HepG2 (cell line): ENCODE results near the gene TMCC1. TPM values are rescaled to one million over a fixed set of nuclear protein-coding genes. Genes with fewer than 3 reads are reported as not detected.
A peak's percentile ranks its signal among the peaks of the same experiment; 100 is the strongest.

Experiments
- ATAC-seq: fragments of 200-7000 bp; cut with Tn5 transposase; 3 replicates; pipeline ENCODE4 v1.9.1; 2020; ENCODE audit warnings: mild to moderate bottlenecking, moderate library complexity
- BruUV-seq: library from RNA; stranded (reverse); fragments of 400-500 nt; replicated peaks from 2 replicates; lab custom pipeline; 2021; lab: Mats Ljungman, UMichigan
- CTCF ChIA-PET: fragments of 300-600 bp; formaldehyde crosslinking; extraction: SDS; loops from one replicate; lab custom pipeline; 2021; ENCODE audit warnings: low total read pairs, inconsistent platforms, low intra/inter-chr PET ratio; lab: Yijun Ruan, JAX
- POLR2A ChIA-PET: fragments of 350-600 bp; sonication (Branson Sonifier 250); formaldehyde crosslinking; loops from one replicate; lab custom pipeline; 2020; ENCODE audit warnings: antibody characterized with exemption, inconsistent platforms; lab: Yijun Ruan, JAX
- DNase-seq: peaks from one replicate; pipeline ENCODE4 v3.0.0-alpha.2; 2015; ENCODE audit warnings: low spot score
- FAIRE-seq: peaks from 3 replicates; lab custom pipeline; 2011; peaks lifted over from hg19 to GRCh38; lab: Jason Lieb, UNC
- H2AFZ ChIP-seq: one replicate; pipeline ENCODE4 v1.6.1; 2011; ENCODE audit warnings: low read length, inconsistent platforms
- H3K27ac ChIP-seq: fragments of 300-600 bp; 3 replicates; pipeline ENCODE4 v1.8.0; 2011; ENCODE audit warnings: mixed run types, mild to moderate bottlenecking, mixed read lengths, low read length, inconsistent platforms; ENCODE audit not compliant: insufficient read depth; ENCODE audit errors: extremely low read length
- H3K27me3 ChIP-seq, 2 experiments: fragments of 200-600 bp in 1 of 2; 2 replicates in 1 of 2; 3 replicates in 1 of 2; pipeline versions ENCODE4 v1.6.0 to v1.8.0; 2011; ENCODE audit warnings: low read length in 2 of 2, mild to moderate bottlenecking in 2 of 2, moderate library complexity in 2 of 2, inconsistent platforms in 1 of 2; ENCODE audit not compliant: insufficient read depth in 2 of 2, control insufficient read depth in 1 of 2
- H3K36me3 ChIP-seq, 2 experiments: fragments of 200-600 bp in 1 of 2; replicated peaks in 1 of 2; 2 replicates in 1 of 2; 3 replicates in 1 of 2; pipeline versions ENCODE4 v1.5.1 to v1.8.0; 2011; ENCODE audit warnings: low read length in 2 of 2, inconsistent platforms in 1 of 2; ENCODE audit not compliant: insufficient read depth in 2 of 2, control insufficient read depth in 1 of 2
- H3K4me1 ChIP-seq: 2 replicates; pipeline ENCODE4 v1.5.1; 2012; ENCODE audit warnings: low read length, inconsistent platforms; ENCODE audit not compliant: insufficient read depth
- H3K4me2 ChIP-seq: 2 replicates; pipeline ENCODE4 v1.6.0; 2011; ENCODE audit warnings: low read depth, low read length, inconsistent platforms
- H3K4me3 ChIP-seq, 3 experiments: fragments of 200-600 bp in 1 of 3; sonication (generic), shearing (Covaris generic) in 1 of 3; replicated peaks in 1 of 3; 2 replicates each; pipeline ENCODE4 v1.5.1; 2011 to 2016; ENCODE audit warnings: low read length in 3 of 3, inconsistent platforms in 2 of 3, low read depth in 2 of 3, mild to moderate bottlenecking in 2 of 3, control low read depth in 1 of 3, mixed read lengths in 1 of 3; ENCODE audit not compliant: insufficient read depth in 1 of 3
- H3K79me2 ChIP-seq: one replicate; pipeline ENCODE4 v1.6.1; 2011; ENCODE audit warnings: low read length, inconsistent platforms; ENCODE audit not compliant: insufficient read depth
- H3K9ac ChIP-seq: 2 replicates; pipeline ENCODE4 v1.6.0; 2011; ENCODE audit warnings: mild to moderate bottlenecking, low read depth, low read length, inconsistent platforms; ENCODE audit not compliant: insufficient read depth
- H3K9me3 ChIP-seq: 2 replicates; pipeline ENCODE4 v1.5.1; 2012; ENCODE audit warnings: mild to moderate bottlenecking, low read length
- H4K20me1 ChIP-seq: 2 replicates; pipeline ENCODE4 v1.6.0; 2011; ENCODE audit warnings: inconsistent platforms, mild to moderate bottlenecking, low read length, moderate library complexity; ENCODE audit not compliant: insufficient read depth
- CAMTA2 ChIP-seq: sonication (generic); formaldehyde crosslinking; IDR thresholded peaks from 2 replicates; pipeline ENCODE4 v1.4.0; 2020; ENCODE audit warnings: mild to moderate bottlenecking, missing genetic modification reagents, borderline replicate concordance
- CEBPB ChIP-seq: IDR thresholded peaks from 2 replicates; pipeline ENCODE4 v1.6.1; 2011; ENCODE audit warnings: low read depth, low read length, improper control_type of control experiment, borderline replicate concordance
- FOSL2 ChIP-seq: sonication (generic); formaldehyde crosslinking; IDR thresholded peaks from 2 replicates; pipeline ENCODE4 v1.4.0; 2020; ENCODE audit warnings: missing genetic modification reagents
- HDAC2 ChIP-seq: sonication (generic); formaldehyde crosslinking; IDR thresholded peaks from 2 replicates; pipeline ENCODE4 v1.4.0; 2020; ENCODE audit warnings: missing genetic modification reagents
- JUNB ChIP-seq: sonication (generic); formaldehyde crosslinking; IDR thresholded peaks from 2 replicates; pipeline ENCODE4 v1.8.0; 2022; ENCODE audit warnings: missing genetic modification reagents, mild to moderate bottlenecking, borderline replicate concordance
- KMT2A ChIP-seq: sonication (generic); formaldehyde crosslinking; IDR thresholded peaks from 2 replicates; pipeline ENCODE4 v1.4.0; 2020; ENCODE audit warnings: missing genetic modification reagents
- MATR3 ChIP-seq: sonication (generic); formaldehyde crosslinking; IDR thresholded peaks from 2 replicates; pipeline ENCODE4 v1.4.0; 2020; ENCODE audit warnings: missing genetic modification reagents
- MIER3 ChIP-seq: IDR thresholded peaks from 2 replicates; pipeline ENCODE4 v1.6.1; 2016; ENCODE audit warnings: missing compliant biosample characterization, borderline replicate concordance
- ZBTB42 ChIP-seq: sonication (generic); formaldehyde crosslinking; IDR thresholded peaks from 2 replicates; pipeline ENCODE4 v1.5.0; 2020; ENCODE audit warnings: mild to moderate bottlenecking, missing genetic modification reagents
- ZNF256 ChIP-seq: sonication (generic); formaldehyde crosslinking; conservative IDR thresholded peaks from 2 replicates; pipeline ENCODE4 v1.4.0; 2020; ENCODE audit warnings: missing genetic modification reagents
- ZNF34 ChIP-seq: sonication (generic); formaldehyde crosslinking; IDR thresholded peaks from 2 replicates; pipeline ENCODE4 v1.4.0; 2020; ENCODE audit warnings: mild to moderate bottlenecking, missing genetic modification reagents, borderline replicate concordance
- ZSCAN9 ChIP-seq: IDR thresholded peaks from 2 replicates; pipeline ENCODE4 v1.6.1; 2016; ENCODE audit warnings: borderline replicate concordance
- WGBS: methylation state at CpG from one replicate; pipeline ENCODE4 v1.1.6; 2017; ENCODE audit warnings: low lambda C conversion rate; 5-methylcytosine and 5-hydroxymethylcytosine counted together
- in situ Hi-C: cut with HindIII; loops from 2 replicates; pipeline ENCODE4 v1.10.0; 2017; ENCODE audit warnings: low pct_unique_long_range_greater_than_20kb; ENCODE audit not compliant: extremely low pct_ligation_motif_present
- intact Hi-C: fragments of 100-400 bp; cut with micrococcal nuclease; formaldehyde crosslinking; loops from one replicate; pipeline ENCODE4 v1.10.0; 2022; ENCODE audit not compliant: unreplicated experiment
- polyA plus RNA-seq, 8 experiments: library from polyadenylated mRNA; depleted of rRNA in 3 of 8; stranded (reverse) in 7 of 8; unstranded in 1 of 8; fragments of >200 nt; fragmentation: Illumina TruSeq in 4 of 8; extraction: Trizol in 4 of 8; gene quantifications; 2 replicates each; pipeline versions ENCODE4 v1.2.1 to v1.2.3, GENCODE V29; 2011 to 2016; ENCODE audit warnings: low read depth in 4 of 8, missing spikeins in 1 of 8, mixed read lengths in 1 of 8; ENCODE audit not compliant: insufficient read depth in 1 of 8
- total RNA-seq, 5 experiments: library from RNA; depleted of rRNA; stranded (reverse); fragments of >200 nt; fragmentation: Illumina TruSeq; extraction: Trizol; gene quantifications; 2 replicates each; pipeline ENCODE4 v1.2.3, GENCODE V29; 2016; ENCODE audit warnings: low read depth in 1 of 5
- TF ChIP-seq, protein P1 (sequence below): sonication (generic); formaldehyde crosslinking; IDR thresholded peaks from 2 replicates; pipeline ENCODE4 v1.4.0; 2020; ENCODE audit warnings: missing genetic modification reagents
- TF ChIP-seq, protein P2 (sequence below): sonication (generic); formaldehyde crosslinking; IDR thresholded peaks from 2 replicates; pipeline ENCODE4 v1.8.0; 2022; ENCODE audit warnings: mild to moderate bottlenecking, missing genetic modification reagents

TMCC1 gene
- total and polyA plus RNA-seq, 2 of the 13 experiments (the other 11 are each of a cell fraction or from before 2014, with no cell fraction given) = 12.1 to 264 TPM

DNA sequence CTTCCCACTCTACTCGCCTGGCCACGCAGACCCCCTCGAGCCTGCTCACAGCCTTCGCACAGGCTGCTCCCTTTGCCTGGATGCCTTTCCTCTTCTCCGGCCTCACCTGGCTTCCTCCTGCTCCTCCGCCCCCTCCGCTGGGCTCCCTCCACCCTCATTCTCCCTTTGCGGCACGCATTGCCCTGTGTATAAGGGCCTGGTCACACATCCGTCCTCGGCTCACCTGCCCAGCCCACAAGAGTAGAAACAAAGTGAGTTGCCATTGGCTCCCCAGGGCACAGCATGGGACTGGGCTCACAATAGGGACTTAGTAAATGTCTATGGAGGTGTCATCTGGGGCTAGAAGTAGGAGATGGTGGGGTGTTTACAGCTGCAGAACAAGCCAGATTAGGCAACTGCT, 291.2 kb downstream of the TMCC1 start:
- H2AFZ ChIP-seq = no peak overlapping the region
- TF ChIP-seq ZSCAN9 (no peak), CEBPB (no peak), HDAC2 (no peak), MIER3 (CRISPR knock-in tag) (no peak), MATR3 (CRISPR knock-in tag) (no peak), CAMTA2 (CRISPR knock-in tag) (no peak), FOSL2 (no peak), ZNF34 (CRISPR knock-in tag) (no peak), JUNB (CRISPR knock-in tag) (no peak), ZBTB42 (CRISPR knock-in tag) (no peak), ZNF256 (CRISPR knock-in tag) (no peak), KMT2A (no peak)
- TF ChIP-seq, protein P1, sequence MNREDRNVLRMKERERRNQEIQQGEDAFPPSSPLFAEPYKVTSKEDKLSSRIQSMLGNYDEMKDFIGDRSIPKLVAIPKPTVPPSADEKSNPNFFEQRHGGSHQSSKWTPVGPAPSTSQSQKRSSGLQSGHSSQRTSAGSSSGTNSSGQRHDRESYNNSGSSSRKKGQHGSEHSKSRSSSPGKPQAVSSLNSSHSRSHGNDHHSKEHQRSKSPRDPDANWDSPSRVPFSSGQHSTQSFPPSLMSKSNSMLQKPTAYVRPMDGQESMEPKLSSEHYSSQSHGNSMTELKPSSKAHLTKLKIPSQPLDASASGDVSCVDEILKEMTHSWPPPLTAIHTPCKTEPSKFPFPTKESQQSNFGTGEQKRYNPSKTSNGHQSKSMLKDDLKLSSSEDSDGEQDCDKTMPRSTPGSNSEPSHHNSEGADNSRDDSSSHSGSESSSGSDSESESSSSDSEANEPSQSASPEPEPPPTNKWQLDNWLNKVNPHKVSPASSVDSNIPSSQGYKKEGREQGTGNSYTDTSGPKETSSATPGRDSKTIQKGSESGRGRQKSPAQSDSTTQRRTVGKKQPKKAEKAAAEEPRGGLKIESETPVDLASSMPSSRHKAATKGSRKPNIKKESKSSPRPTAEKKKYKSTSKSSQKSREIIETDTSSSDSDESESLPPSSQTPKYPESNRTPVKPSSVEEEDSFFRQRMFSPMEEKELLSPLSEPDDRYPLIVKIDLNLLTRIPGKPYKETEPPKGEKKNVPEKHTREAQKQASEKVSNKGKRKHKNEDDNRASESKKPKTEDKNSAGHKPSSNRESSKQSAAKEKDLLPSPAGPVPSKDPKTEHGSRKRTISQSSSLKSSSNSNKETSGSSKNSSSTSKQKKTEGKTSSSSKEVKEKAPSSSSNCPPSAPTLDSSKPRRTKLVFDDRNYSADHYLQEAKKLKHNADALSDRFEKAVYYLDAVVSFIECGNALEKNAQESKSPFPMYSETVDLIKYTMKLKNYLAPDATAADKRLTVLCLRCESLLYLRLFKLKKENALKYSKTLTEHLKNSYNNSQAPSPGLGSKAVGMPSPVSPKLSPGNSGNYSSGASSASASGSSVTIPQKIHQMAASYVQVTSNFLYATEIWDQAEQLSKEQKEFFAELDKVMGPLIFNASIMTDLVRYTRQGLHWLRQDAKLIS (CRISPR knock-in tag) = no peak
- TF ChIP-seq, protein P2, sequence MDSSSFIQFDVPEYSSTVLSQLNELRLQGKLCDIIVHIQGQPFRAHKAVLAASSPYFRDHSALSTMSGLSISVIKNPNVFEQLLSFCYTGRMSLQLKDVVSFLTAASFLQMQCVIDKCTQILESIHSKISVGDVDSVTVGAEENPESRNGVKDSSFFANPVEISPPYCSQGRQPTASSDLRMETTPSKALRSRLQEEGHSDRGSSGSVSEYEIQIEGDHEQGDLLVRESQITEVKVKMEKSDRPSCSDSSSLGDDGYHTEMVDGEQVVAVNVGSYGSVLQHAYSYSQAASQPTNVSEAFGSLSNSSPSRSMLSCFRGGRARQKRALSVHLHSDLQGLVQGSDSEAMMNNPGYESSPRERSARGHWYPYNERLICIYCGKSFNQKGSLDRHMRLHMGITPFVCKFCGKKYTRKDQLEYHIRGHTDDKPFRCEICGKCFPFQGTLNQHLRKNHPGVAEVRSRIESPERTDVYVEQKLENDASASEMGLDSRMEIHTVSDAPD (CRISPR knock-in tag) = no peak
- H3K9me3 ChIP-seq = no peaks in the 10 kb centered on the region
- H3K79me2 ChIP-seq = peaks cover 82% of the 10 kb centered on the region
- H3K4me3 ChIP-seq = peak overlapping the region in 1 of 3 experiments; percentile 9; a peak in 1 of 6 replicates
- peaks cover 40% of the 10 kb centered on the region for H4K20me1 ChIP-seq
- H3K36me3 ChIP-seq = peaks cover 0 to 5% of the 10 kb centered on the region in 2 experiments; a peak in 2 of 5 replicates
- H3K4me2 ChIP-seq = peak overlapping the region; percentile 99
- intact Hi-C loops = no loop called here
- in situ Hi-C loops = no loop called here
- FAIRE-seq (no peak), ATAC-seq (no peak), DNase-seq (no peak)
- POLR2A ChIA-PET = no interaction called here
- peaks cover 74% of the 10 kb centered on the region for H3K4me1 ChIP-seq
- H3K27me3 ChIP-seq = no peaks in the 10 kb centered on the region; a peak in 1 of 5 replicates
- no TSS peak for BruUV-seq
- no peak overlapping the region for H3K27ac ChIP-seq
- 91% methylated on average over 11 of the region's 11 CpGs for WGBS
- H3K9ac ChIP-seq = no peak overlapping the region
- CTCF ChIA-PET = no interaction called here
